Mesenchymal stem cell (in vitro differentiated cells and primary cell): Measurements from ENCODE around the gene TECPR1.
A peak's percentile ranks its signal among the peaks of the same experiment; 100 is the strongest.

ENCODE experiments used
- DNase-seq: peaks from one replicate; pipeline ENCODE4 v3.0.0-alpha.2; 2013
- H2AFZ ChIP-seq: one replicate; pipeline ENCODE4 v1.6.1; 2013; ENCODE audit warnings: low read depth, mild to moderate bottlenecking, control low read depth, inconsistent platforms, low read length, moderate library complexity
- H2AK5ac ChIP-seq: 2 replicates; pipeline ENCODE4 v1.6.1; 2013; ENCODE audit warnings: low read length, moderate library complexity, mild to moderate bottlenecking, inconsistent platforms; ENCODE audit not compliant: severe bottlenecking
- H2BK120ac ChIP-seq: one replicate; pipeline ENCODE4 v1.6.1; 2013; ENCODE audit warnings: low read depth, mild to moderate bottlenecking, inconsistent platforms, low read length, moderate library complexity
- H2BK12ac ChIP-seq, 2 experiments: one replicate each; pipeline ENCODE4 v1.6.1; 2013; ENCODE audit warnings: inconsistent platforms in 2 of 2, low read length in 2 of 2, mild to moderate bottlenecking in 2 of 2, moderate library complexity in 2 of 2, control low read depth in 1 of 2
- H2BK15ac ChIP-seq: one replicate; pipeline ENCODE4 v1.6.1; 2013; ENCODE audit warnings: mild to moderate bottlenecking, low read depth, inconsistent platforms; ENCODE audit not compliant: poor library complexity, severe bottlenecking
- H2BK5ac ChIP-seq: 2 replicates; pipeline ENCODE4 v1.6.1; 2013; ENCODE audit warnings: low read depth, mild to moderate bottlenecking, low read length, control low read depth, inconsistent platforms; ENCODE audit not compliant: poor library complexity, severe bottlenecking
- H3K14ac ChIP-seq, 2 experiments: one replicate each; pipeline ENCODE4 v1.6.1; 2013; ENCODE audit warnings: inconsistent platforms in 2 of 2, low read length in 2 of 2, control low read depth in 1 of 2, mild to moderate bottlenecking in 1 of 2, moderate library complexity in 1 of 2
- H3K18ac ChIP-seq, 2 experiments: one replicate each; pipeline ENCODE4 v1.6.1; 2013; ENCODE audit warnings: inconsistent platforms in 2 of 2, low read length in 2 of 2, control low read depth in 1 of 2, low read depth in 1 of 2, mild to moderate bottlenecking in 1 of 2
- H3K23ac ChIP-seq, 2 experiments: one replicate each; pipeline ENCODE4 v1.6.1; 2013; ENCODE audit warnings: inconsistent platforms in 2 of 2, low read length in 2 of 2, mild to moderate bottlenecking in 2 of 2, moderate library complexity in 2 of 2, control low read depth in 1 of 2
- H3K27ac ChIP-seq: 2 replicates; pipeline ENCODE4 v1.5.1; 2013; ENCODE audit warnings: mild to moderate bottlenecking, moderate library complexity, low read length, control low read depth, inconsistent platforms; ENCODE audit not compliant: poor library complexity, severe bottlenecking
- H3K27me3 ChIP-seq, 2 experiments: 2 replicates each; pipeline versions ENCODE4 v1.6.1 to v1.7.0; 2013; ENCODE audit warnings: low read length in 2 of 2, mild to moderate bottlenecking in 2 of 2, moderate library complexity in 2 of 2, control low read depth in 1 of 2, inconsistent platforms in 1 of 2; ENCODE audit not compliant: control insufficient read depth in 1 of 2, insufficient read depth in 1 of 2
- H3K36me3 ChIP-seq, 2 experiments: 2 replicates each; pipeline versions ENCODE4 v1.6.1 to v1.7.0; 2013; ENCODE audit warnings: low read length in 2 of 2, control low read depth in 1 of 2, inconsistent platforms in 1 of 2, low read depth in 1 of 2, mild to moderate bottlenecking in 1 of 2; ENCODE audit not compliant: insufficient read depth in 2 of 2, control insufficient read depth in 1 of 2
- H3K4ac ChIP-seq, 2 experiments: one replicate each; pipeline ENCODE4 v1.6.1; 2013; ENCODE audit warnings: inconsistent platforms in 2 of 2, low read length in 2 of 2, mild to moderate bottlenecking in 2 of 2, moderate library complexity in 2 of 2, control low read depth in 1 of 2, low read depth in 1 of 2
- H3K4me1 ChIP-seq: 2 replicates; pipeline ENCODE4 v1.6.1; 2013; ENCODE audit warnings: low read depth, low read length, control low read depth; ENCODE audit not compliant: control insufficient read depth, insufficient read depth
- H3K4me2 ChIP-seq: 2 replicates; pipeline ENCODE4 v1.6.1; 2013; ENCODE audit warnings: low read length, mild to moderate bottlenecking, inconsistent platforms; ENCODE audit not compliant: poor library complexity, severe bottlenecking
- H3K4me3 ChIP-seq, 2 experiments: 2 replicates each; pipeline versions ENCODE4 v1.5.1 to v1.7.0; 2013; ENCODE audit warnings: low read length in 2 of 2, mild to moderate bottlenecking in 2 of 2, control low read depth in 1 of 2, low read depth in 1 of 2; ENCODE audit not compliant: insufficient read depth in 1 of 2
- H3K79me1 ChIP-seq: replicated peaks from 2 replicates; pipeline ENCODE4 v1.6.1; 2013; ENCODE audit warnings: mild to moderate bottlenecking, control low read depth, low read length, inconsistent platforms; ENCODE audit not compliant: poor library complexity, severe bottlenecking
- H3K9ac ChIP-seq: 2 replicates; pipeline ENCODE4 v1.7.0; 2013; ENCODE audit warnings: mild to moderate bottlenecking, low read length, moderate library complexity
- H3K9me3 ChIP-seq: 2 replicates; pipeline ENCODE4 v1.7.0; 2013; ENCODE audit warnings: mild to moderate bottlenecking, low read length; ENCODE audit not compliant: control insufficient read depth
- H4K8ac ChIP-seq: one replicate; pipeline ENCODE4 v1.6.1; 2013; ENCODE audit warnings: inconsistent platforms, mild to moderate bottlenecking, low read length, moderate library complexity
- H4K91ac ChIP-seq: one replicate; pipeline ENCODE4 v1.6.1; 2013; ENCODE audit warnings: mild to moderate bottlenecking, low read length, inconsistent platforms
- WGBS: methylation state at CpG from one replicate; pipeline ENCODE4 v1.1.7; 2013; ENCODE audit warnings: mixed read lengths; 5-methylcytosine and 5-hydroxymethylcytosine counted together

The TECPR1 gene

DNA sequence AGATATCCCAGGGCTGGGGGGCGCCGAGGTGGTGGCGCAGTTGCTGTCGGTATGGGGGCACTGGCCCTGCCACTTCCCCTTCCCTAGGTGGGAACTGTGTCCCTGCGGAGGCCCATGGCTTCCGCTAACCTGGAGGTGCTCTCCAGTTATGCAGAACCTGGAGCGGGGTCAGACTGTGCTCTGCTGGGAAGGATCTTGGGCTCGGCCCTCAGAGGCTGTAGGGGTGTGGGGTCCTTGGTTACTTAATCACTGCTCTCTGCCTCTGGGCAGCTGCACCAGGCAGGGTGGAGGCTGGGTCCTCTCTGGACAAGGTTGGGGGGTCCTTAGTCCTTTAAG is 31.8 kb upstream of the TECPR1 start:
- Histone ChIP-seq H3K18ac (peak overlapping the region; percentile 89 to 96), H3K9me3 (no peaks in the 10 kb centered on the region), H3K14ac (peak overlapping the region in 1 of 2 experiments; percentile 89), H2AFZ (no peak overlapping the region), H2BK12ac (peak overlapping the region in 1 of 2 experiments; percentile 17), H3K79me1 (peaks cover 2% of the 10 kb centered on the region), H4K91ac (peak overlapping the region; percentile 73), H3K9ac (peak overlapping the region; percentile 95), H3K4me2 (peak overlapping the region; percentile 71), H2BK120ac (peak overlapping the region; percentile 57), H2AK5ac (peak overlapping the region; percentile 17), H3K4me3 (peak overlapping the region; percentile 30 to 91), H3K27ac (peak overlapping the region; percentile 69), H3K23ac (no peak overlapping the region), H4K8ac (peak overlapping the region; percentile 21), H3K4me1 (peaks cover 55% of the 10 kb centered on the region), H3K27me3 (no peaks in the 10 kb centered on the region), H2BK5ac (no peak overlapping the region), H2BK15ac (no peak overlapping the region), H3K36me3 (peaks cover 41 to 46% of the 10 kb centered on the region in 2 experiments), H3K4ac (peak overlapping the region; percentile 53 to 88)
- DNase-seq = no peak
- WGBS = 79% methylated on average over 8 of the region's 8 CpGs

DNA sequence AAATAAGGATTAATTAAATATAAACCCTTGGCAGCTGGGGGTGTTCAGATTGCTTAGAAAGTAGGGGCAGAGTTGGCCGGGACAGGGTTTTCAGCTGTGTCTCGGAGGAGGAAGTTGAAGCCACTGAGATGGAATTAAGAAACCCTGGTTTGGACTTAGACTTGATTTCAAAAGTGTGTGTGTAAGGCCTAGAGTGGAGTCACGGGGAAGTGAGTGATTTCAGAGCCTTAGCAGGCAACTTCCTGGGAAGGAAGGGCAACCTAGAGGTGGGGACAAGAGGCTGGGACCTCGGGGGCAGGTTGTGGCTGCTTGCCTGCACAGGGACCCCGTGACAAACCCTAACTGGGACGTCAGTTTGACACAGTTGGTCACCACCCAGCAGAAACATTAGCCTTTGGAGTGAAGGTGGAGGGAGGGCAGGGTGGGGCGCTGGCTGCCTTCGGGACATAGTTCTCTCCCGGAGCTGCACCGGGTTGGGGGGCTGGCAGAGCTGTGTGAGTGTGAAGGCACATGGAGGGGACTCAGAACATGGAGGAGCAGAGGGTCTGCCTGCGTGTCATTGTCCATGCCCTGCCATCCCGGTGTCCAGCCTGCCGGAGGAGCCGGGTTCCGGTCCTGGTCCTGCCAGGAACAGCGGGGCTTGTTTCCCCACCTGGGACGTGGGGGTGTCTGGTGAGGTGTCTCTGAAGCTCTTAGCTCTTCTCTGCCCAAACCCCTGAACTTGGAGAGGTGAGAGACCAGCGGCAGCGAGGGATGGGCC is 31.3 kb upstream of the TECPR1 start:
- H3K4me3 ChIP-seq = peak overlapping the region; percentile 21 to 91
- 66% methylated on average over 19 of the region's 19 CpGs for WGBS
- no peaks in the 10 kb centered on the region for H3K9me3 ChIP-seq
- peak; percentile 71 for DNase-seq
- H3K27ac ChIP-seq = peak overlapping the region; percentile 69
- peak overlapping the region; percentile 95 for H3K9ac ChIP-seq
- H3K36me3 ChIP-seq = peaks cover 36 to 41% of the 10 kb centered on the region in 2 experiments
- peaks cover 2% of the 10 kb centered on the region for H3K79me1 ChIP-seq
- no peak overlapping the region for H2BK5ac ChIP-seq
- H3K4me2 ChIP-seq = peak overlapping the region; percentile 71
- H3K27me3 ChIP-seq = no peaks in the 10 kb centered on the region
- peak overlapping the region in 1 of 2 experiments; percentile 89 for H3K14ac ChIP-seq
- H2BK12ac ChIP-seq = peak overlapping the region in 1 of 2 experiments; percentile 17
- no peak overlapping the region for H2AFZ ChIP-seq
- peak overlapping the region; percentile 89 to 96 for H3K18ac ChIP-seq
- peak overlapping the region; percentile 21 for H4K8ac ChIP-seq
- peak overlapping the region; percentile 74 for H2BK15ac ChIP-seq
- peak overlapping the region; percentile 13 for H2AK5ac ChIP-seq
- peak overlapping the region; percentile 73 for H4K91ac ChIP-seq
- H2BK120ac ChIP-seq = peak overlapping the region; percentile 57
- peak overlapping the region; percentile 53 to 73 for H3K4ac ChIP-seq
- no peak overlapping the region for H3K23ac ChIP-seq
- H3K4me1 ChIP-seq = peaks cover 53% of the 10 kb centered on the region

DNA sequence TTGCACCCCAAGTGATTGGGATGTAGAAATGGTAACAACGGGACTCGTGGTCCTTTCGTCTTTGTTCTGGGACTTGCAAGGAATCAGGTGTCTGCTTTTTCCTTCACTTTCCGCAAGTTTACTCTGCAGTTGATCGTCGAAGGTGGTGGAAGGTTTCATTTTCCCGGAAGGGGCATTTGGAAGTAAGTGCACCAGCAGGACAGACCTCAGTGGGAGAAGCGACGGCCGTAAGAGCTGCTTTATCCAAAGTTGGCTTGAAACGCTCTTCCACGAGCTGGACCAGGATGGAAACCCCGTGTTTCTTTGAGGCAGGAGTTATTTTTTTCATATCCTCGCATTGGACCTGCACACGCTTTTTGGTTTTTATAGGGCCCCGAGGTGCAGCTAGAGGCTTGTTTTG is 30.7 kb upstream of the TECPR1 start:
- Histone ChIP-seq H2AFZ (no peak overlapping the region), H2BK120ac (no peak overlapping the region), H3K4ac (peak overlapping the region in 1 of 2 experiments; percentile 85), H2BK5ac (no peak overlapping the region), H2AK5ac (no peak overlapping the region), H3K27me3 (no peaks in the 10 kb centered on the region), H3K4me1 (peaks cover 48% of the 10 kb centered on the region), H3K18ac (peak overlapping the region in 1 of 2 experiments; percentile 93), H3K4me2 (peak overlapping the region; percentile 71), H3K9me3 (no peaks in the 10 kb centered on the region), H3K4me3 (peak overlapping the region; percentile 76 to 91), H3K23ac (peak overlapping the region in 1 of 2 experiments; percentile 95), H3K27ac (peak overlapping the region; percentile 30), H4K91ac (no peak overlapping the region), H3K79me1 (peaks cover 2% of the 10 kb centered on the region), H3K14ac (peak overlapping the region in 1 of 2 experiments; percentile 98), H3K9ac (peak overlapping the region; percentile 95), H2BK12ac (no peak overlapping the region), H4K8ac (no peak overlapping the region), H3K36me3 (peaks cover 30 to 35% of the 10 kb centered on the region in 2 experiments), H2BK15ac (no peak overlapping the region)
- peak; percentile 31 for DNase-seq
- WGBS = 53% methylated on average over 14 of the region's 16 CpGs

DNA sequence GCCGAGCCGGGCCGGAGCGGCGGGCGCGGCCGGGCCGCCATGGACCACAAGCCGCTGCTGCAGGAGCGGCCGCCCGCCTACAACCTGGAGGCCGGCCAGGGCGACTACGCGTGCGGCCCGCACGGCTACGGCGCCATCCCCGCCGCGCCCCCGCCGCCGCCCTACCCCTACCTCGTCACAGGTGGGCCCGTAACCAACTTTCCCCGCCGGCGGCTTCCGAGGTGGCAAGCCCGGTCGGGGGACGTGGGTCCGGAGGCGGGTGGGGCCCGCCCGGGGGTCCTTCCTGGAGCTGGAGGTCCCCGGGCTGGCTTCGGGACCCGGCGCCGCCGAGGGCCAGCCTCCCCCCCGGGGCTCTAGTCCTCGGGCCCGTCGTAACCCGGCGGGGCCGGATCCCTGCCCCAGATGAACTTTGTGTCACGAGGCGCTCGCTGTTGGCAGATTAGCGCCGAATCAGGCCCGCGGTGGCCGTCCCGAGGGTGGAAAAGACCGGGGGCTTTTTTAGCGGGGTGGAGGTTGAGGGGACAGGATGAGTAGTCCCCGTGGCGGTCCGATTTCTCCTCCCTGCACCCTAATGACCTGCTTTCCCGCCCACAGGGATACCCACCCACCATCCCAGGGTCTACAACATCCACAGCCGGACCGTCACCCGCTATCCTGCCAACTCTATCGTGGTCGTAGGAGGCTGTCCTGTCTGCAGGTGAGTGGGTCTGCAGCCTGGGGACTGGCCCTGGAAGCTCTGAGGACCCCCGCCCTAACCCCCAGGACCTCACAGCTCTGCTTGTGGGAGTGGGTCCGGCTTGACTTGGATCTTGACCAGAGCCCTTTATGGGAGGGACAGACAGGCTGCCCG is 29.9 kb upstream of the TECPR1 start:
- peaks cover 40% of the 10 kb centered on the region for H3K4me1 ChIP-seq
- H2BK15ac ChIP-seq = peak overlapping the region; percentile 26
- H3K4me2 ChIP-seq = peak overlapping the region; percentile 71
- no peaks in the 10 kb centered on the region for H3K27me3 ChIP-seq
- 3% methylated on average over 31 of the region's 77 CpGs for WGBS
- H4K8ac ChIP-seq = peak overlapping the region; percentile 87
- peak overlapping the region; percentile 95 for H3K9ac ChIP-seq
- H3K27ac ChIP-seq = peak overlapping the region; percentile 0
- peak overlapping the region; percentile 18 to 98 for H3K14ac ChIP-seq
- no peaks in the 10 kb centered on the region for H3K9me3 ChIP-seq
- peaks cover 28 to 30% of the 10 kb centered on the region in 2 experiments for H3K36me3 ChIP-seq
- no peak overlapping the region for H2AFZ ChIP-seq
- peak overlapping the region; percentile 77 for H4K91ac ChIP-seq
- H3K4me3 ChIP-seq = peak overlapping the region; percentile 76 to 91
- peak overlapping the region; percentile 37 to 95 for H3K23ac ChIP-seq
- peaks cover 2% of the 10 kb centered on the region for H3K79me1 ChIP-seq
- H2BK120ac ChIP-seq = peak overlapping the region; percentile 86
- H3K18ac ChIP-seq = peak overlapping the region; percentile 40 to 93
- peak overlapping the region; percentile 66 to 85 for H3K4ac ChIP-seq
- no peak overlapping the region for H2BK5ac ChIP-seq
- DNase-seq = no peak
- H2BK12ac ChIP-seq = peak overlapping the region in 1 of 2 experiments; percentile 21
- no peak overlapping the region for H2AK5ac ChIP-seq
